HFFc6 (cell line): Measurements from ENCODE around the gene HOOK2. TPM values are rescaled to one million over a fixed set of nuclear protein-coding genes. Genes with fewer than 3 reads are reported as not detected.

Experiments used
- DNase-seq: peaks from one replicate; pipeline ENCODE4 v3.0.0-alpha.2; 2018
- H3K27ac Mint-ChIP-seq: 2 replicates; pipeline ENCODE4 v1.8.0; 2020; ENCODE audit warnings: mild to moderate bottlenecking, mixed read lengths
- H3K27me3 Mint-ChIP-seq: 2 replicates; pipeline ENCODE4 v1.8.0; 2021; ENCODE audit warnings: mild to moderate bottlenecking, moderate library complexity, mixed read lengths; ENCODE audit not compliant: insufficient read depth
- H3K36me3 Mint-ChIP-seq: 2 replicates; pipeline ENCODE4 v1.8.0; 2021; ENCODE audit warnings: low read depth, mixed read lengths
- H3K4me1 Mint-ChIP-seq: 2 replicates; pipeline ENCODE4 v1.8.0; 2020; ENCODE audit warnings: low read depth, mixed read lengths
- H3K4me3 Mint-ChIP-seq: 2 replicates; pipeline ENCODE4 v1.8.0; 2020; ENCODE audit warnings: mild to moderate bottlenecking, moderate library complexity, mixed read lengths
- H3K9me3 Mint-ChIP-seq: 2 replicates; pipeline ENCODE4 v1.8.0; 2020; ENCODE audit warnings: mild to moderate bottlenecking, mixed read lengths
- total RNA-seq, 6 experiments: library from RNA; stranded (reverse); fragmentation: NEBNext Ultra II Directional; extraction: Animal tissue kit (Norgen Biotek cat#: 25700); gene quantifications; 2 replicates in 1 of 6; 3 replicates in 5 of 6; pipeline ENCODE4 v1.2.3, GENCODE V29; 2021
- TF ChIP-seq, protein P1 (sequence below): fragments of 200-600 bp; sonication (generic); IDR thresholded peaks from 2 replicates; pipeline ENCODE4 v1.5.0; 2021; ENCODE audit warnings: antibody characterized with exemption, mild to moderate bottlenecking

Gene HOOK2
- total RNA-seq, 6 experiments from 2014 or later = 10.5 to 13.8 (median 11.5) TPM

GRCh38 chr19:12769689-12770088 lies 5.7 kb downstream of the HOOK2 start:
- Mint-ChIP-seq H3K27me3 (peaks cover 1% of the 10 kb centered on the region), H3K4me1 (peaks cover 28% of the 10 kb centered on the region), H3K27ac (no peak overlapping the region), H3K9me3 (no peaks in the 10 kb centered on the region), H3K4me3 (no peak overlapping the region), H3K36me3 (no peaks in the 10 kb centered on the region)
- DNase-seq = no peak
- TF ChIP-seq, protein P1, sequence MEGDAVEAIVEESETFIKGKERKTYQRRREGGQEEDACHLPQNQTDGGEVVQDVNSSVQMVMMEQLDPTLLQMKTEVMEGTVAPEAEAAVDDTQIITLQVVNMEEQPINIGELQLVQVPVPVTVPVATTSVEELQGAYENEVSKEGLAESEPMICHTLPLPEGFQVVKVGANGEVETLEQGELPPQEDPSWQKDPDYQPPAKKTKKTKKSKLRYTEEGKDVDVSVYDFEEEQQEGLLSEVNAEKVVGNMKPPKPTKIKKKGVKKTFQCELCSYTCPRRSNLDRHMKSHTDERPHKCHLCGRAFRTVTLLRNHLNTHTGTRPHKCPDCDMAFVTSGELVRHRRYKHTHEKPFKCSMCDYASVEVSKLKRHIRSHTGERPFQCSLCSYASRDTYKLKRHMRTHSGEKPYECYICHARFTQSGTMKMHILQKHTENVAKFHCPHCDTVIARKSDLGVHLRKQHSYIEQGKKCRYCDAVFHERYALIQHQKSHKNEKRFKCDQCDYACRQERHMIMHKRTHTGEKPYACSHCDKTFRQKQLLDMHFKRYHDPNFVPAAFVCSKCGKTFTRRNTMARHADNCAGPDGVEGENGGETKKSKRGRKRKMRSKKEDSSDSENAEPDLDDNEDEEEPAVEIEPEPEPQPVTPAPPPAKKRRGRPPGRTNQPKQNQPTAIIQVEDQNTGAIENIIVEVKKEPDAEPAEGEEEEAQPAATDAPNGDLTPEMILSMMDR = no peak

GRCh38 chr19:12767666-12768065 lies 7.7 kb downstream of the HOOK2 start:
- no peak for DNase-seq
- Mint-ChIP-seq H3K9me3 (no peaks in the 10 kb centered on the region), H3K27ac (no peak overlapping the region), H3K27me3 (peaks cover 1% of the 10 kb centered on the region; the same call in 1 of the 2 replicates), H3K4me3 (no peak overlapping the region), H3K4me1 (peaks cover 8% of the 10 kb centered on the region; the same call in 1 of the 2 replicates), H3K36me3 (peaks cover 4% of the 10 kb centered on the region; the same call in 1 of the 2 replicates)
- TF ChIP-seq, protein P1 = no peak

- Mint-ChIP-seq H3K4me3 (no peak overlapping the region), H3K4me1 (peaks cover 3% of the 10 kb centered on the region; the same call in 1 of the 2 replicates), H3K27ac (no peak overlapping the region), H3K36me3 (peaks cover 4% of the 10 kb centered on the region; the same call in 1 of the 2 replicates), H3K9me3 (no peaks in the 10 kb centered on the region), H3K27me3 (peaks cover 1% of the 10 kb centered on the region; the same call in 1 of the 2 replicates)
- no peak for DNase-seq
- TF ChIP-seq, protein P1 = no peak
These were observed 8.2 kb downstream of the HOOK2 start for GRCh38 chr19:12767150-12767549.

- TF ChIP-seq, protein P1 = peak; percentile 86
- H3K9me3 Mint-ChIP-seq = no peaks in the 10 kb centered on the region
- no peaks in the 10 kb centered on the region for H3K4me1 Mint-ChIP-seq
- H3K4me3 Mint-ChIP-seq = peak overlapping the region; percentile 82
- DNase-seq = peak; percentile 53
- H3K36me3 Mint-ChIP-seq = peaks cover 4% of the 10 kb centered on the region; the same call in 1 of the 2 replicates
- no peak overlapping the region for H3K27ac Mint-ChIP-seq
- H3K27me3 Mint-ChIP-seq = peaks cover 1% of the 10 kb centered on the region; the same call in 1 of the 2 replicates
These were observed 9.3 kb downstream of the HOOK2 start for GRCh38 chr19:12766051-12766521.

GRCh38 chr19:12764698-12765097 lies 10.7 kb downstream of the HOOK2 start:
- no peaks in the 10 kb centered on the region for H3K4me1 Mint-ChIP-seq
- DNase-seq = no peak
- H3K4me3 Mint-ChIP-seq = no peak overlapping the region
- H3K9me3 Mint-ChIP-seq = no peaks in the 10 kb centered on the region
- H3K27me3 Mint-ChIP-seq = peaks cover 1% of the 10 kb centered on the region; the same call in 1 of the 2 replicates
- peaks cover 4% of the 10 kb centered on the region; the same call in 1 of the 2 replicates for H3K36me3 Mint-ChIP-seq
- no peak overlapping the region for H3K27ac Mint-ChIP-seq
- TF ChIP-seq, protein P1 = no peak
